ENCODE results near the gene KLHL29.

The KLHL29 gene

GRCh38 chr2:23583467-23583866, 198.5 kb downstream of the KLHL29 start:
- no peak for DNase-seq

GRCh38 chr2:23584054-23584745, 199.2 kb downstream of the KLHL29 start:
- no peak for DNase-seq

GRCh38 chr2:23585273-23586170, 200.5 kb downstream of the KLHL29 start:
- no peak for DNase-seq

- no peak for DNase-seq
These were observed 201.8 kb downstream of the KLHL29 start for GRCh38 chr2:23586741-23587306.

GRCh38 chr2:23587341-23587880, 202.4 kb downstream of the KLHL29 start:
- no peak for DNase-seq

GRCh38 chr2:23588106-23588505, 203.1 kb downstream of the KLHL29 start:
- no peak for DNase-seq

- DNase-seq = no peak
These were observed 203.7 kb downstream of the KLHL29 start for GRCh38 chr2:23588508-23589201.

GRCh38 chr2:23589220-23589647, 204.3 kb downstream of the KLHL29 start:
- no peak for DNase-seq

- DNase-seq = no peak
These were observed 204.8 kb downstream of the KLHL29 start for GRCh38 chr2:23589739-23590138.

GRCh38 chr2:23590241-23590869, 205.4 kb downstream of the KLHL29 start:
- DNase-seq = no peak

- no peak for DNase-seq
These were observed 206.1 kb downstream of the KLHL29 start for GRCh38 chr2:23591111-23591510.

GRCh38 chr2:23592061-23592685, 207.2 kb downstream of the KLHL29 start:
- no peak for DNase-seq

GRCh38 chr2:23592898-23593751, 208.1 kb downstream of the KLHL29 start:
- DNase-seq = no peak

GRCh38 chr2:23593752-23594459, 208.9 kb downstream of the KLHL29 start:
- no peak for DNase-seq

- DNase-seq = no peak
These were observed 209.5 kb downstream of the KLHL29 start for GRCh38 chr2:23594460-23594825.

- no peak for DNase-seq
These were observed 210.0 kb downstream of the KLHL29 start for GRCh38 chr2:23595021-23595420.

GRCh38 chr2:23595601-23596251, 210.7 kb downstream of the KLHL29 start:
- no peak for DNase-seq

- no peak for DNase-seq
These were observed 211.4 kb downstream of the KLHL29 start for GRCh38 chr2:23596316-23596885.

GRCh38 chr2:23597687-23598086, 212.7 kb downstream of the KLHL29 start:
- DNase-seq = no peak
